Ovary (tissue), 3 donors: ENCODE measurements around the gene LRP2.

Experiments
- CTCF ChIP-seq, 3 donors: fragments of 450-650 bp in 2 of 3; fragments of 200-600 bp in 1 of 3; IDR thresholded peaks; one replicate each; pipeline versions ENCODE4 v1.5.1 to v1.8.0; 2016 to 2022; ENCODE audit warnings: antibody characterized with exemption in 3 of 3, mild to moderate bottlenecking in 1 of 3
- POLR2A ChIP-seq: fragments of 450-650 bp; IDR thresholded peaks from one replicate; pipeline ENCODE4 v1.6.1; 2017; ENCODE audit warnings: antibody characterized with exemption, mild to moderate bottlenecking, moderate library complexity
- donor health status: DM: no; HTN: no; CAD: no.

GRCh38 chr2:169287666-169288065, 74.7 kb downstream of the LRP2 start:
- TF ChIP-seq CTCF (IDR thresholded peaks at IDR 0.05) (no peak), POLR2A (no peak)
